NCI-H2107 treated with DMSO at 0.1 percent for 48 hours (cell line): ENCODE data around the gene CEP295NL.
"Not testable (repeated sequence)": the region's sequence is repeated elsewhere in the genome, so short reads cannot be mapped to it uniquely, and the experiment has no call there.

Experiments
- DNase-seq: peaks from one replicate; lab custom pipeline; 2025; ENCODE audit not compliant: unreplicated experiment; lab: John Stamatoyannopoulos, UW

CEP295NL gene

DNA sequence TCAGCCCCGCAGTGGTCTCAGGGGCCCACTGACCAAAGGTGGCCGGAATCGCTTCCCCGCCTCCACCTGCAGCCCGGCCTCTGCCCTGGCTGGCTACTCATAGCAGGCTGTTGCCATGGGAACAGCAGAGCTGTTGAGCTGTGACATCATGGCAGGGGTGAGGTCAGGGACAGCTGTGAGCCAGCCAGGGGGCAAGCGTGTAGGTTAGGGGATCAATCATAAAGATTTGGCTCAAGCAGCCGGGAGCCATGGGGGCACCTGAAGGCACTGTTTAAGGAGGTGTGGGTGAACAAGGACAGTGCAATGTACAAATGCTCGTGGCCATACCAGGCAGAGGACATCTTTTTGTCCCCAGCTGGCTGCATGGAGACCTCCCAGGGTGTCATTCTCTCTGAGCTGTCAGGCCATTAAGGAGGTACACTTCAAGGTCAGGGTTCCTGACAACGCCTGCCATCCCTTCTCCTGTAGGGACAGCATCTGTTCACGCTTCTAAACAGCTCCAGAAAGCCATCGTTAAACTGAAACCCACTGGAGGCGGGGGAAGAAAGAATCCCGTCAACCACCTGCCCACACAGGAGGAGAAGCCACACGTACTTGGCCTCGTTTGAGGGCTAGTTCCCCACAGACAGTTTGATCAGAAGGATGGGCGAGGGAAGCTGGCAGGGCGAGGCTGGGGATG is at the start of gene CEP295NL:
TSS of gene CEP295NL (minus strand) at position 101 of the 679 bp plus-strand sequence. CDS start 1,373 bp downstream, outside the sequence.
- DNase-seq = no peak

DNA sequence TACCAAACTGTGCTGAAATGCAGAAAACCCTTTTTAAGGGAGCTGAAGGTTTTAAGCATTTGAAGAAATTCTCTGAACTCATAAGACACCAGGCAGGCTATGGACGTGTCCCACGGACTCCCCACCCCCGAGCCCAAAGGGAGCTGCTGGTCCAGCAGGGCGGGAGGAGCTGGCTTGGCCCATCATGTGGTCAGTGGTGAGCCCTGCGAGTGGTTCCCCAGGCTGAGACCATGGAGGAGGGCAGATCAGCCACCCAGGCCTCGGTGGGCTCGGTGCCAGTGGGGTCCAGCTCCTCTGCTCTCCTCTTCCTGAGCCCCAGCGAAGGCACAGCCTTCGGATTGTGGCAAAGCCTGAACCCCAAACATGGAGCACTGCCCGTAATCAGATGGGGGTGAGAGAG is 49.7 kb upstream of the CEP295NL start:
- no peak for DNase-seq

GRCh38 chr17:78951967-78952551 is 49.1 kb upstream of the CEP295NL start:
- no peak for DNase-seq

GRCh38 chr17:78950870-78951269 is 47.9 kb upstream of the CEP295NL start:
- no peak for DNase-seq

- no peak for DNase-seq
These were observed 44.5 kb upstream of the CEP295NL start for GRCh38 chr17:78947235-78948149.

DNA sequence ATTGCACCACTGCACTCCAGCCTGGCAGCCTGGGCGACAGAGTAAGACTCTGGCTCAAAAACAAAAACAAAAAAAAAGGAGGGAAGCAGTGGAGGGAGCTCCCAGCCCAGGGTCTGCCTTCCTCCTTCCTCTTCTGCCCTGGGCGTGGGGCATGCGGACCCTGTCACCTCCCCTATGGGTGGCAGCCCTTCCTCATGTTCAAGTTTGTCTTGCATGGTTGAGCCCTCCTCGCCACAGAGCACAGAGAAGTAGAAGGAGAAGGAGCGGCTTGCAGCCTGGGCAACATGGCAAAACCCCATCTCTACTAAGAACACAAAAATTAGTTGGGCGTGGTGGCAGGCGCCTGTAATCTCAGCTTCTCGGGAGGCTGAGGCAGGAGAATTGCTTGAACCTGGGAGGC is 43.6 kb upstream of the CEP295NL start:
- no peak for DNase-seq

- no peak for DNase-seq
These were observed 43.1 kb upstream of the CEP295NL start for GRCh38 chr17:78946131-78946530.

- not testable (repeated sequence) for DNase-seq
These were observed 42.5 kb upstream of the CEP295NL start for GRCh38 chr17:78945455-78945854.

GRCh38 chr17:78944956-78945355 is 42.0 kb upstream of the CEP295NL start:
- no peak for DNase-seq

GRCh38 chr17:78944026-78944425 is 41.0 kb upstream of the CEP295NL start:
- DNase-seq = no peak

GRCh38 chr17:78940708-78941107 is 37.7 kb upstream of the CEP295NL start:
- no peak for DNase-seq

- DNase-seq = no peak
These were observed 37.3 kb upstream of the CEP295NL start for GRCh38 chr17:78940258-78940657.

GRCh38 chr17:78939615-78940014 is 36.6 kb upstream of the CEP295NL start:
- DNase-seq = no peak

GRCh38 chr17:78937561-78937960 is 34.6 kb upstream of the CEP295NL start:
- DNase-seq = no peak

DNA sequence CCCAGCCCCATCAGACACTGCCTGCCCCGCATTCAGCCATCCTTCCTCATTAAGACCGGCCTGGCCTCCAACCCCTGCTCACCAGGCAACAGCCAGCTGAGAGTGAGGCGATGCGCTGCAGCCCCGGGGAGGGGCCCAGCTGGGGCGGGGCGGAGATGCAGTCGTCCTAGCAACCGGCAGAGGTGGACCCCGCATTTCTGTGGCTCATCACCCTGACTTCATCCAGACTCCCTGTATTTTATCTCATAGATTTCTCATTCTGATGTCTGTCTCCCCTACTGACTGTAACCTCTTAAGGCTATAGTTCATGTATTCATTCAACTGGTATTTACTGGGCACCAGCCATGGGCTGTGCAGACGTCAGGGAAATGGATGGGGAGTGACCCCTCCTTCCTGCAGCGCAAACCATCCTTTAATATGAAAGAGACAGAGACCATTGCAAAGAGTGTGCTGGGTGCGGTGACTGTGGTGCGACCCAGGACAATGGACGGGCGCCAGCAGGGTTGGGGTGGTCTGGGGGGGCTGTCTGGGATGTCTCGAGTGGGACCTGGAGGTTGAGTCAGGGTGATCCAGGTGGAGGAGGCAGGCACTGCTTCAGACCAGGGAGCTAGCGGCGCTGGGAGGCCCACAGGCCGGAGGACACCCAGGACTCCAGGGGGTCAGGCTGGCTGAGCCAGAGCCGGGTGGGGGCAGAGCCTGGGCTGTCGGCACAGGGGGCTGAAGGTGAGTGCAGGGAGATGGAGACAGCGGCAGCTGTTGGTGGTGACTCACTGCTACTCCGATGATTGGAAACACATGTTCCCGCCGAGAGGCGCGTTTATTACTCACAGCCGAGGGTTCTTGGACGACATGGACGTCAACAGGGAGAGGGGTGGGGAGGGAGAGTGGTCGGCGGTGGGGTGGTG is 32.7 kb upstream of the CEP295NL start:
- DNase-seq = no peak

DNA sequence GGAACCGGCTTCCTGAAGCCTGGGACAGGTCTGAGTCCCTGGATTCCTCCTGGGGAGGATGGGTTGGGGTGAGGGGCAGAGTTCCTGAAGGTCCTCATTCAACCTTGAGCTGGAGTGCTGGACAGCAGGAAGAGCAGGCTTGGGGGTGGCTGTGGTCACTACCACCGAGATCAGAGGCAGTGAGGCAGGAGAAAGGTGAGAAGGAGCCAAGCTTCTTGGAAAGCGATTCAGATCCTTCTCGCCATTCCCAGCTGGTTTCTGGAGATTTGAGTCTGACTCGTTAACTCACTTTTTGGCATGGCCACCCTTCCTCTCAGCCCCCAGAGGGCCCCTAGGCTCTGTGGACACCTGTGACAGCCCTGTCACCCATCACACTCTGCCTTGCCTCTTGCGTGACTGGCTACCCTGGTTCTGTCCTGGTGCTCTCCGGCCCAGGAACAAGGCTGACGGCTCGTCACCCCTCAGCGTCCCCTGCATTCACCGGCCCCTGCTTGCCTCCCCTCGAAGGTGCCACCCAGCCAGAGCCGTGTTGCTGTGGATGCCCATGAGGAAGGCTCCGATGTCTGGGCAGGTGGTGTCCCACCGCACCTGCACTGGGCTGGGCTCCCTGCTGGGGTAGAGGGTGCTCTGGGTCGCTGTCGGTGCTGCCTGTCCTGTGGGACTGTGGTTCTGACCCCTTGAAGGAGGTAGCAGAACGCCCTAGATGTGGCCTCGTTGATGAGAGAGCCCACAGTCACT is 31.8 kb upstream of the CEP295NL start:
- DNase-seq = no peak

GRCh38 chr17:78933959-78934568 is 31.1 kb upstream of the CEP295NL start:
- DNase-seq = peak; percentile 88

DNA sequence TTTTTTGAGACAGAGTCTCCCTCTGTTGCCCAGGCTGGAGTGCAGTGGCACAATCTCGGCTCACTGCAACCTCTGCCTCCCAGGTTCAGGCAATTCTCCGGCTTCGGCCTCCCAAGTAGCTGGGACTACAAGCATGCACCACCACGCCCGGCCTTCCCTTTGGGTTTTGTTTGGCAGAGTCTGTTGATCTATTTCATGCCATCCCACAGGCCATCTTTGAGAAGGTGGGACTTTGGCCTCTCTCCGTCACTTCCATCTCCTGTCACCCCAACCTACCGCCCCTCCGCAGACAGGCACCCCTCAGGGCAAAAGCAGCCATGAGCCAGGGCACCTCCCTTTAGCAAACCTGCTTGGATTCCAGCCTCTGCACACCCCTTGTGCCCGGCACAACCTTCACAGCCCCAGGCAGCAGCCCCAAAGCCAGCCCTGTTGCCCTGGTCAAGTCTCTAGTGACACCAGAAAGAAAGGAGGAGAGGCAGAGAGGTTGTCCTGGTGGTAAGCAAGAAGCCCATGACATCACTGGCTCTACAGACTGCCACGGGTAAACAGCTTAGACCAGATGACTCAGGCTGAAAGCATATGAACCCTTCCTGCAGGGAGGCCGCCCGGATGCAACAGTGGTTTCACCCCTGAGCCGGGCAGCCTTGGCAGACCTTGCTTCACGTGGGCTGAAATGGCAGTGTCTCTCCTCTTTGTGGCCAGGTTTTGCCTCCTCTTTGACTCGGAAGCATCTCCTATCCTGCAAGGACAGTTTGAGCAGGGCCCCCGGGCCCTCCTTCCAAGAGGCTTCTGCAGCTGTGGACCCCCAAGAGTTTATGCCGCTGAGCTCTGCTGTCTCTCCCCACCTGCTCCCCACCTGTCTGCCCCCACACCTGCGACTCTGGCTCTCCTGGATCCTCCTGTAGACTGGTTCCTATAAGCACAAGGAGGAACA is 30.3 kb upstream of the CEP295NL start:
- DNase-seq = no peak
